Sciatic nerve (tissue), 2 donors: ENCODE results near the gene TMC8. TPM values are rescaled to one million over a fixed set of nuclear protein-coding genes. Genes with fewer than 3 reads are reported as not detected.
A peak's percentile ranks its signal among the peaks of the same experiment; 100 is the strongest.
"Not testable (repeated sequence)": the region's sequence is repeated elsewhere in the genome, so short reads cannot be mapped to it uniquely, and the experiment has no call there.

ENCODE experiments used
- ATAC-seq: fragments of 200-7000 bp; cut with Tn5 transposase; one replicate; pipeline ENCODE4 v1.9.1; 2020; ENCODE audit warnings: mild to moderate bottlenecking, moderate library complexity
- DNase-seq: peaks from one replicate; pipeline ENCODE4 v3.0.0-alpha.2; 2020; ENCODE audit warnings: low spot score
- intact Hi-C: fragments of 100-400 bp; cut with DNase I; formaldehyde crosslinking; loops from one replicate; pipeline ENCODE4 v1.14.2; 2022
- total RNA-seq: library from RNA; stranded (reverse); fragmentation: NEBNext Ultra II Directional; extraction: Animal tissue kit (Norgen Biotek cat#: 25700); gene quantifications from one replicate; pipeline ENCODE4 v1.2.1, GENCODE V29; 2021
- donor health status: DM: no; HTN: no; CAD: no.
- donor health status: DM: no; HTN: no; CAD: no.

Gene TMC8
- total RNA-seq, 1 donor from 2014 or later, result 12.5 TPM

DNA sequence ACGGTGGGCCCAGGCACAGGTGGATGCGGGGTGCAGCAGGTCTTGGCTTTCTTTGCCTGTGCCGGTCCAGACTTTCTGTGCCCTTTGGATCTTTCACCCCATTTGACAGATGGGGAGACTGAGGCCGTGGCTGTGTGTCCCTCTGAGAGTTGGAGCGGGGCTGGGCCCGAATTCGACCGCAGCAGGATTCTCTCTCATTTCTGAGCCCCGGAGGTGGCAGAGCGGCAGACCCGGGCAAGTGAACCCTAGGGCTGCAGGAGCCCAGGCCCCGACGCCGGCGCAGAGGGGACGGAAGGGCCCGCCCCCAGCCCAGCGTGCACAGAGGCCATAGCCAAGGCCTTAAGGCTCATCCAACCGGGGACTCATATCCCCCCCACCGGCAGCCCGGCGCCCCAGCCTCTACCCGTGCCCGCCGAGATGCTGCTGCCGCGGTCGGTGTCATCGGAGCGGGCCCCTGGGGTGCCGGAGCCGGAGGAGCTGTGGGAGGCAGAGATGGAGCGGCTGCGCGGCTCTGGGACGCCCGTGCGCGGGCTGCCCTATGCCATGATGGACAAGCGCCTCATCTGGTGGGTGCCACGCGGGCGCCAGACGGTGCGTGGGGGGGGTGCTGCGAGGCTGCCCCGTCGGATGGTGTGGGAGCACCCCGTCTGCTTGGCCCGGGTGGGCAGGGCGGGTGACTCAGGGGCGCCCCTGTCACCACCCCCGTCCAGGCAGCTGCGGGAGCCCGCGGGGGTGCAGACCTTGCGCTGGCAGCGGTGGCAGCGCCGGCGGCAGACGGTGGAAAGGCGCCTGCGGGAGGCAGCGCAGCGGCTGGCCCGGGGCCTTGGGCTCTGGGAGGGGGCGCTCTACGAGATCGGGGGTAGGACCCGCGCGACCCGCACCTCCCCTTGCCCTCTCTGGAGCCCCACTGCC lies 857 bp downstream of the TMC8 start:
- intact Hi-C loops, result no loop called here
- ATAC-seq (no peak), DNase-seq (peak; percentile 68)

DNA sequence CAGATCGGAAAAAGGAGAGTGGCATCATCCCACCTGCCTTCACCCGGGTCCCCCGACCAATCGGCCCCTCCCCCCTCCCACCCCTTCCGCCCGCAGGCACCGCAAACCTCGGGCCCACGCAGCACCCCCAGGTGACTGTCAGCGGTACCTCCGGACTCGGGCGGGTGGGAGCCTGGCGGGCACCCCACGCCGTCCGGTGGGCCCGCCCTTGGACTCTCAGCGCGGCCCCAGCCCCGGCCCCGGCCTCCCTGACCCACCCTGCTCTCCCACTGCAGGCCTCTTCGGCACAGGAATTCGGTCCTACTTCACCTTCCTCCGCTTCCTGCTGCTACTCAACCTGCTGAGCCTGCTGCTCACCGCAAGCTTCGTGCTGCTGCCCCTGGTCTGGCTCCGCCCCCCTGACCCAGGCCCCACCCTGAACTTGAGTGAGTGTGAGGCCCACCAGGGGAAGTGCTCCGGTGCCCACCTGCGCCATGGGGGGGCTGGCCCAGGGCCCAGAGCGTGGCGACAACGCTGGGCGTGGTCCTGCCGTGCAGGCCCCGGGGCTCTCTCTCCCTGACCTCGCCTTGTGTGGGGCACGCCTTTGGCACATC lies 1.6 kb downstream of the TMC8 start:
- ATAC-seq (no peak), DNase-seq (peak; percentile 60)
- intact Hi-C loops, result no loop called here

GRCh38 chr17:78132767-78133178 lies 2.2 kb downstream of the TMC8 start:
- no peak for ATAC-seq
- no peak for DNase-seq
- intact Hi-C loops, result no loop called here

DNA sequence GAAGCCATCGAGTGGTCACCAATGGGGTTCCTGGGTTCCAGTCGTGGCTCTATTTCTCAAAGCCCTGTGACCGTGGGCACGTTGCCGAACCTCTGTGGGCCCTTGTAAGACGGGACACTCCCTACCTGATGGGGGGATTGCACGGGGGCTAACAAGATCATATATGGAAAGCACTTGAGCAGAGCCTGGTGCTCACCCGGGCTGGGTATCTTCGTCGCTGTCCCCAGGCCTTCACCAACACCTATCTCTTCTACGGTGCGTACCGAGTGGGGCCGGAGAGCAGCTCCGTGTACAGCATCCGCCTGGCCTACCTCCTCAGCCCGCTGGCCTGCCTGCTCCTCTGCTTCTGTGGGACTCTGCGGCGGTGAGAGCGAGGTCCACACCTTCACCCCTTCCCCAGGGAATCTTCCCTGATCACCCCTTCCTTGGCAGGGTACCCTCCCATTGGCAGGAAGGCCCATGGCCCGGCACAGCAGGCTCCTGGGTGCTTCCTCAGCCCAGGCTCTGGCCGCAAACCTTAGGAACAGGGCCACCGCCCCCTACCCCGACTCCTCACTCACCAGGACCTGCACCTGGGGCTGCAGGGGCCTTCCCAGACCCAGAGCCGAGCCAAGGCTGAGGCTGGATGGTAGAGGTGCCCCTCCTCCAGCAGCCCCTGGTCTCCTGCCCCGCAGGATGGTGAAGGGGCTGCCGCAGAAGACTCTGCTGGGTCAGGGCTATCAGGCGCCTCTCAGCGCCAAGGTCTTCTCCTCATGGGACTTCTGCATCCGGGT lies 2.8 kb downstream of the TMC8 start:
- ATAC-seq, result no peak
- no peak for DNase-seq
- intact Hi-C loops, result no loop called here

DNA sequence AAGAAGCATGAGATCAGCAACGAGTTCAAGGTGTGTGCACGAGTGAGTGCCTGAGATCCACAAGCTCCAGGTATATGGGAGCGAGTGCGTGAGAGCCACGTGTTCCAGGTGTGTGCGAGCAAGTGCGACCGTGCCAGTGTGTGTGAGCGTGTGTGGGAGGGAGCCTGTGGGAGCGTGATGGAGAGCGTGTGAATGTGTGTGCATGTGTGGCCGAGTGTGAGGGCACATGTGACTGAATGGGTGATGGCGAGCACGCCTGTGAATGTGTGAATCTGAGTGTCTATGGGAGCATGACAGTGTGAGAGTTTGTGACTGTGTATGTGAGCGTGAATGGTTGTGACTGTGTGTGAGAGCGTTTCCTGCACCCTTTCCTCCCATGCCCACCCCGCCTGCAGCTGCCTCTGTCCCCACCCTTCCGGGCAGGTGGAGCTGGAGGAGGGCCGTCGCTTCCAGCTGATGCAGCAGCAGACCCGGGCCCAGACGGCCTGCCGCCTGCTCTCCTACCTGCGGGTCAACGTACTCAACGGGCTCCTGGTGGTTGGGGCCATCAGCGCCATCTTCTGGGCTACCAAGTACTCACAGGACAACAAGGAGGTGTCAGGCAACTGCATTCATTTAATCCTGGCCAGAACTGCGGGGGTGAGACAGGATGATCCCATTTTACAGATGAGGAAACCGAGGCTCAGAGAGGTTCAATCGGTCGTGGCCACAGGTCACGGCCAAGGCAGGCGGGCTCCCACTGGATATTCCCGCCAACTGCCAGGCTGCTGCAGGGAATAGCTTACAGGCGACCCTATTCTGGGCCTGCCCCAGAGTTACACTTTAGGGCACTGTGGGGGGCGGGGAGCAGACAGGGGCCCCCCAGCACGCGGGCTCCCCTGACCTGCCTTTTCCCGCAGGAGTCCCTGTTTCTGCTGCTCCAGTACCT lies 3.7 kb downstream of the TMC8 start:
- ATAC-seq, result no peak
- intact Hi-C loops, result no loop called here
- DNase-seq, result peak; percentile 66

- ATAC-seq, result no peak
- intact Hi-C loops, result no loop called here
- peak; percentile 54 for DNase-seq
Observed at GRCh38 chr17:78134899-78135385, 4.4 kb downstream of the TMC8 start.

DNA sequence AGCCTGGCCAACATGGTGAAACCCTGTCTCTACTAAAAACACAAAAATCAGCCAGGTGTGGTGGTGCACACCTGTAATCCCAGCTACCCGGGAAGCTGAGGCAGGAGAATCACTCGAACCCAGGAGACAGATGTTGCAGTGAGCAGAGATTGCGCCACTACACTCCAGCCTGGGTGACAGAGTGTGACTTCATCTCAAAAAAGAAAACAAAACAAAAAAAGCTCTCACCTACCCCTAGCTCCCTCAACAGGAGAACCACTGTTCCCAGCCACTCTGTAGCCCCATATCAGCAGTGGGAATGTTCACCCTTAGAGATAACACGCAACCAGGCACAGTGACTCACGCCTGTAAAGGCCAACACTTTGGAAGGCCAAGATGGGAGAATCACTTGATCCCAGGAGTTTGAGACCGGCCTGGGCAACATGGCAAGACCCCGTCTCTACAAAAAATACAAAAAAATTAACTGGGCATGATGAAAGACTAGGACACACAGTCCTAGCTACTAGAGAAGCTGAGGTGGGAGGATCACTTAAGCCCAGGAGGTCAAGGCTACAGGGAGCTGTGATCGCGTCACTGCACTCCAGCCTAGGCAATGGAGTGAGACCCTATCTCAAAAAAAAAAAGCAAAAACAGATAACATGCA lies 5.4 kb downstream of the TMC8 start:
- intact Hi-C loops, result no loop called here
- ATAC-seq (no peak), DNase-seq (no peak)

- DNase-seq (no peak), ATAC-seq (no peak)
- intact Hi-C loops, result no loop called here
Observed at GRCh38 chr17:78137392-78138203, 7.0 kb downstream of the TMC8 start.

GRCh38 chr17:78138204-78139060 lies 7.9 kb downstream of the TMC8 start:
- DNase-seq, result no peak
- intact Hi-C loops, result no loop called here

GRCh38 chr17:78139861-78140168 lies 9.2 kb downstream of the TMC8 start:
- ATAC-seq, DNase-seq, intact Hi-C loops: not testable (repeated sequence)

More at GRCh38 chr17:78138204-78139060, 7.9 kb downstream of the TMC8 start:
- no peak for ATAC-seq

GRCh38 chr17:78140169-78141051 lies 9.8 kb downstream of the TMC8 start:
- intact Hi-C loops, result no loop called here
- peak; percentile 83 for ATAC-seq

DNA sequence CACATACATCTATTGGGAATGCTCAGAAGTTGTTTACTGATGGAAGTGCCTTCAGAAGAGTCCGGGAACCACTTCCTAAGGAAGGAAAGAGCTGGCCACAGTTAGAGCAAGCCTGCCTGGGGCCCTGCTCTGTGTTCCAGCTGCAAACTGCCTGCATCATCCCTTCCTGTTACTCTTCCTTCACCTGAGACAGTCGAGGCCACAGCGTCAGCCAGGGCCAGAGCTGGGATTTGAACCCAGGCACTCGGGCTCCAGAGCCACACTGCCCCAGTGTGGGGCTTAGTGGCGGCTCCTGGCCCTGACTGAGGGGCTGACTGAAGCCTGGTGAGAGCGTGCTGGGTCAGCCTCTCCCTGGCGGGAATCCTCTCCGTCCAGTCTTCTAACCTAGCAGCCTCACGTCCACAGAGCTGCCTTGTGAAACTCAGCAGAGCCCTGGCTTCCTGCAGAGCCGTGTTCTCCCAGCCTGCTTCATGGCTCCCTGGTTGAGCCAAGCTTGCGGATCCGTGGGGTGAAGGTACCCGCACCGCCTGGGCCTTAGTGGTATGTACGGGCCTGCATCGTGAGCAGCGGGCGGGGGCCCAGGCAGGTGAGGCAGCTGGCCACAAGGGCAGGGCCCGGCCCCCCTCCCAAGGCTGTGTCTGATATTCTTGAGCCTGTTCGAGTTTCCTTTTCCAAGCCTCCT lies 11.0 kb downstream of the TMC8 start:
- intact Hi-C loops, result no loop called here
- ATAC-seq (no peak), DNase-seq (no peak)

More at GRCh38 chr17:78140169-78141051, 9.8 kb downstream of the TMC8 start:
- DNase-seq, result peak; percentile 96

- intact Hi-C loops, result no loop called here
- ATAC-seq (no peak), DNase-seq (no peak)
Observed at GRCh38 chr17:78142119-78142861, 11.7 kb downstream of the TMC8 start.
